Thyroid gland (tissue), 4 donors: ENCODE results near the gene MYO1A.
A peak's percentile ranks its signal among the peaks of the same experiment; 100 is the strongest.

Experiments used
- POLR2A ChIP-seq, 2 donors: fragments of 450-650 bp; IDR thresholded peaks; one replicate each; pipeline ENCODE4 v1.6.1; 2017; ENCODE audit warnings: antibody characterized with exemption in 2 of 2, mild to moderate bottlenecking in 2 of 2, moderate library complexity in 1 of 2
- TF ChIP-seq, protein P1 (sequence below), 6 experiments: fragments of 200-600 bp in 3 of 6; fragments of 450-650 bp in 3 of 6; sonication (generic) in 3 of 6; IDR thresholded peaks; one replicate each; pipeline ENCODE4 v1.5.1; 2016 to 2019; ENCODE audit warnings: antibody characterized with exemption in 6 of 6, mild to moderate bottlenecking in 2 of 6, inconsistent platforms in 1 of 6, moderate library complexity in 1 of 6

DNA sequence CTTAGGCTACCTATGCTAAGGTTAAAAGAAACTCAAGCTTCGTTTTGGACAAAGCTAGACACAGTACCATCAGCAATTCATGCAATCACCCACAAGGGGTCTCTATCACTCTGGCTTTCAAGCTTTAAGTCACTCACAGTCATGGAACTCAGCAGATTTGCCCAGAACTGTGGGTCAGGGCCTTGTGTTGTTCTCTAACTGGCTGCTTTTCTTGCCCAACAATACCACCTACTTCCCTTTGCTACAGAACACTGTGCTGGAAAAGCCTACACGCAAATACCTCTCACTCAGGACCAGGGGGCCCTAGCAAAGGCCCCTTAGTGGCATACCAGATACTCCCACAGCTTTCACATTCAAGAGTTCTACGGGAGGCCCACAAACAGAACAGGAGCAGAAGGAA, 19.6 kb upstream of the MYO1A start:
- TF ChIP-seq, protein P1, sequence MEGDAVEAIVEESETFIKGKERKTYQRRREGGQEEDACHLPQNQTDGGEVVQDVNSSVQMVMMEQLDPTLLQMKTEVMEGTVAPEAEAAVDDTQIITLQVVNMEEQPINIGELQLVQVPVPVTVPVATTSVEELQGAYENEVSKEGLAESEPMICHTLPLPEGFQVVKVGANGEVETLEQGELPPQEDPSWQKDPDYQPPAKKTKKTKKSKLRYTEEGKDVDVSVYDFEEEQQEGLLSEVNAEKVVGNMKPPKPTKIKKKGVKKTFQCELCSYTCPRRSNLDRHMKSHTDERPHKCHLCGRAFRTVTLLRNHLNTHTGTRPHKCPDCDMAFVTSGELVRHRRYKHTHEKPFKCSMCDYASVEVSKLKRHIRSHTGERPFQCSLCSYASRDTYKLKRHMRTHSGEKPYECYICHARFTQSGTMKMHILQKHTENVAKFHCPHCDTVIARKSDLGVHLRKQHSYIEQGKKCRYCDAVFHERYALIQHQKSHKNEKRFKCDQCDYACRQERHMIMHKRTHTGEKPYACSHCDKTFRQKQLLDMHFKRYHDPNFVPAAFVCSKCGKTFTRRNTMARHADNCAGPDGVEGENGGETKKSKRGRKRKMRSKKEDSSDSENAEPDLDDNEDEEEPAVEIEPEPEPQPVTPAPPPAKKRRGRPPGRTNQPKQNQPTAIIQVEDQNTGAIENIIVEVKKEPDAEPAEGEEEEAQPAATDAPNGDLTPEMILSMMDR (IDR thresholded peaks at IDR 0.05), result peak; percentile 44 to 96 (median 87)
- no peak for TF ChIP-seq POLR2A (IDR thresholded peaks at IDR 0.05)
